HUES6 (cell line): ENCODE results near the gene CCNY.

Experiments
- H3K27ac ChIP-seq: 2 replicates; pipeline ENCODE4 v1.7.0; 2013; ENCODE audit warnings: low read depth, mild to moderate bottlenecking, low read length, inconsistent platforms
- H3K27me3 ChIP-seq: 2 replicates; pipeline ENCODE4 v1.6.1; 2013; ENCODE audit warnings: low read length; ENCODE audit not compliant: control insufficient read depth, insufficient read depth
- H3K36me3 ChIP-seq: 2 replicates; pipeline ENCODE4 v1.6.1; 2013; ENCODE audit warnings: low read length; ENCODE audit not compliant: control insufficient read depth, insufficient read depth
- H3K4me1 ChIP-seq: 2 replicates; pipeline ENCODE4 v1.6.1; 2013; ENCODE audit warnings: low read length; ENCODE audit not compliant: control insufficient read depth, insufficient read depth
- H3K4me3 ChIP-seq: 2 replicates; pipeline ENCODE4 v1.5.1; 2013; ENCODE audit warnings: low read depth, low read length
- H3K9ac ChIP-seq: one replicate; pipeline ENCODE4 v1.6.1; 2013; ENCODE audit warnings: mild to moderate bottlenecking, low read length
- H3K9me3 ChIP-seq: 2 replicates; pipeline ENCODE4 v1.6.1; 2013; ENCODE audit warnings: low read depth, low read length; ENCODE audit not compliant: control insufficient read depth, insufficient read depth

The CCNY gene

DNA sequence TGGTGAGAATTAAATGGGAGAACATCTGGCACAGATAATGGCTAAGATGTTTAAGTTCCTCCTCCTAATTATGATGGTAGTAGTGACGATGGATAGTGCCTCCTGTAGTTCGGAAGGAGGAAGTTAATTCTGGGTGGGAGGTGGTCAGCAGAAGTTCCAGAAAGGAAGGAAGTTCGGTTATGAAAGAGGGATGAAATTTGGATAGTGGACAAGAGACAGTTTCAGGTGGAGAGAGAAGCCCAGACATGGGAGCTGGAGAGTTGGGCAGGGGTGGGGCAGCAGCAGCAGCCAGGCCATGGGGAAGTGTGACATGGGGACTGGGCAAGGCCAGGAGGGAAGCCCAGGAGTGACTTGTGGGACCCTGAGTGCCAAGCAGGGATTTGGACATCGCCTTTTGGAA lies 99.5 kb downstream of the CCNY start:
- Histone ChIP-seq H3K9me3 (peaks cover 8% of the 10 kb centered on the region; the same call in 1 of the 2 replicates), H3K36me3 (no peaks in the 10 kb centered on the region)

DNA sequence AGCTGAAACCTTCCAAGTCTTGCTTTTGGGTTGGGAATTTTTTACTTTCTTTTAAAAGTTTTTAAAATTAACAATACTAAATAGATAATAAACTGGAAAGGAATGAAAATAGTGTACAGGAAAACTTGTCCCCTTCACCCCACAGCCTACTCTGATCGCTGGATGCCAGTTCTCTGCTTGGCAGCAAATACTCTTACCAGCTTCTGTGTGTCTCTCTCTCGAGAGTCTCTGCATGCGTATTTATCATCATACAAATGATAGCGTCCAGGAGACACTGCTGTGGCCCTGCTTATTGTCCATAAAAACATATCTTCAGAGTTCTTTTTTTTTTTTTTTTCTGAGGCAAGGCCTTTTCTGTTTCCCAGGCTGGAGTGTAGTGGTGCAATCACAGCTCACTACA lies 101.5 kb downstream of the CCNY start:
- Histone ChIP-seq H3K4me3 (no peak overlapping the region), H3K9me3 (peaks cover 20% of the 10 kb centered on the region), H3K27ac (no peak overlapping the region), H3K4me1 (no peaks in the 10 kb centered on the region), H3K36me3 (no peaks in the 10 kb centered on the region), H3K9ac (no peak overlapping the region), H3K27me3 (no peaks in the 10 kb centered on the region)

More for the DNA sequence above, 99.5 kb downstream of the CCNY start:
- Histone ChIP-seq H3K4me3 (no peak overlapping the region), H3K27ac (no peak overlapping the region), H3K9ac (no peak overlapping the region), H3K4me1 (no peaks in the 10 kb centered on the region), H3K27me3 (no peaks in the 10 kb centered on the region)

DNA sequence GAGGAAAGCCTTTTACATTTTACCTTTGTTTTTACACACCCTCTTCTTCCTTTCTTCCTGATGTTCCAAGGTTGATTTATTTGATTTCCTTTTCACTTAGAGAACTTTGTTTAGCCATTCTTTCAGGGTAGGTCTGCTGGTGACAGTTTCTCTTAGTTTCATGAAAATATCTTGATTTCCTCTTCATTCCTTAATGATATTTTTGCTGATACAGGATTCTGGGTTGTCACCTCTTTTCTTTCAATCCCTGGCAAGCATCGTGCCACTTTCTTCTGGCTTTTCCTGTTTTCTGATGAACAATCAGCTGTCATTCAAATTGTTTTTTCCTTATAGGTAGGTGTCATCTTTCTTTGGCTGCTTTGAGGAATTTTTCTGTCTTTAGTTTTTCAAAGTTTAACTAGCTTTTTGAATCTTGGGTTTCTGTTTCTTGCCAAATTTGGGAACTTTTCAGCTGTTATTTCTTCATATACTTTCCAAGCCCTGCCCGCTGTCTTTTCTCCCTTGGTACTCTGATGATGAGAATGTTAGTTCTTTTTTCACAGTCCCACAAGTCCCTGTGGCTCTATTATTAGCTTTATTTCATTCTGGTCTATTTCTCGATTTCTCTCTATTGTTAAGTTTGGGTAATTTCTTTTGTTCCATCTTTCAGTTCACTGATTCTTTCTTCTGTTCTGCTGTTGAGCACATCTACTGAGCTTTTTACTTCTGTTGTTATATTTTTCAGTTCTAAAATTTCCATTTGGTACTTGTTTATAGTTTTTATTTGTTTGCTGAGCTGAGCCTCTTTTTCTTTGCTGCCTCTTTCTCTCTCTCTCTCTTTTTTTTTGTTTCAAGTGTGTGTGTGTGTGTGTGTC lies 102.6 kb downstream of the CCNY start:
- H3K9ac ChIP-seq, result no peak overlapping the region
- H3K4me1 ChIP-seq, result no peaks in the 10 kb centered on the region
- H3K27me3 ChIP-seq, result no peaks in the 10 kb centered on the region
- no peak overlapping the region for H3K27ac ChIP-seq
- H3K4me3 ChIP-seq, result no peak overlapping the region
- H3K36me3 ChIP-seq, result no peaks in the 10 kb centered on the region
- peaks cover 30% of the 10 kb centered on the region for H3K9me3 ChIP-seq

DNA sequence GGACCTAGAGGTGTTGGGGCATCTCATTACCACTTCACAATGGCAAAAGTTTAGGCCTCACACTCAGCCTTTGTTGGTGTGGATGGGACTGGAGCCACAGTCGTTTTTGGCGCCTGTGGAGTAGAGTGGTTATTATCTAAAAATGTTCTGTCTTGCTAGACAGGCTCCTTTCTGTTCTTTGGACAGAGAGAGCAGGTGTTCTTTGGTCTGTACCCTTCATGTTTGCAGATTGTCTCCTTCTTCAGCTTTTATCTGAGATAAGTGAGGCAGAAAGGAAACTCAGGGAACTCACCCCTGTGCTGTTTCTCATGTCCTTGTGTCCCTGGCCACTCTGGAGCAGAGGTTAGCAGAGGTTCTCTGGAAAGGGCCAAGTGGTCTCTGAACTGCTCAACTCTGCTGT lies 103.7 kb downstream of the CCNY start:
- no peaks in the 10 kb centered on the region for H3K27me3 ChIP-seq

DNA sequence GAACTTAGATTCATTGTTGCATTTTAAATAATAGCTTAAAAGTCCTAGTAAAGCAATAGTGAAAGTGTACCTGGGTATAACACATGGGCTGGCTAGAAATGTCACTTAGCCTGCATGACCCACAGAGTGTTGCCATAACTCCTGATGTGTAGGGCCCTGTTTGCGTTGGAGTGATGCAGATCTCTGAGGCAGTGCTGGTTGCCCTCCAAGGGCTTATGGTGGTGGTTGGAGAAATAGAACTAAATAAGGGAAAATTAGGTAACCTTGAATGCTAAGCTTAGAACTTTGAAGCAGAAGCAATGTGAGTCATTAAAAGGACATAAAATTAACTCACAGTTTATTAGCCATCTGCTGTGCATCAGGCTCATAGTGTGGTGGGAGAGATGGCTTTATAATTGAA lies 105.7 kb downstream of the CCNY start:
- Histone ChIP-seq H3K27me3 (no peaks in the 10 kb centered on the region), H3K4me1 (no peaks in the 10 kb centered on the region), H3K27ac (no peak overlapping the region), H3K36me3 (no peaks in the 10 kb centered on the region), H3K4me3 (no peak overlapping the region), H3K9ac (no peak overlapping the region), H3K9me3 (peaks cover 51% of the 10 kb centered on the region)

More for the DNA sequence above, 103.7 kb downstream of the CCNY start:
- Histone ChIP-seq H3K4me3 (no peak overlapping the region), H3K4me1 (no peaks in the 10 kb centered on the region), H3K36me3 (no peaks in the 10 kb centered on the region), H3K27ac (no peak overlapping the region), H3K9ac (no peak overlapping the region), H3K9me3 (peaks cover 41% of the 10 kb centered on the region)

DNA sequence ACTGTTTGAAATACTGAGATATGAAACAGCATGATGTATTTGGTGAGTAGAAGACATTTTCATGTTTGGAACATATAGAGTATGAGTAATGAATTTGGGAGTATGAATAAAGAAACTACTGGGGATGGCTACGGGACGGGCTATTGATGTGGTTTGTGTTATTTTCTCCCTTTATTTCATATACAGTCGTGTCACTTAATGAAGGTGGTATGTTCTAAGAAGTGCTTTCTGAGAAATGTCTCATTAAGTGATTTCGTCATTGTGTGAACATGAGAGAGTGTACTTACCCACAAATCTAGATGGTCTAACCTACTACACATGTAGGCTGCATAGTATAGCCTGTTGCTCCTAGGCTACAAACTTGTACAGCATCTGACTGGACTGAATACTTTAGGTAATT lies 106.3 kb downstream of the CCNY start:
- H3K9ac ChIP-seq, result no peak overlapping the region
- H3K27ac ChIP-seq, result no peak overlapping the region
- no peak overlapping the region for H3K4me3 ChIP-seq
- no peaks in the 10 kb centered on the region for H3K27me3 ChIP-seq
- no peaks in the 10 kb centered on the region for H3K36me3 ChIP-seq
- peaks cover 51% of the 10 kb centered on the region for H3K9me3 ChIP-seq
- H3K4me1 ChIP-seq, result peaks cover 4% of the 10 kb centered on the region

DNA sequence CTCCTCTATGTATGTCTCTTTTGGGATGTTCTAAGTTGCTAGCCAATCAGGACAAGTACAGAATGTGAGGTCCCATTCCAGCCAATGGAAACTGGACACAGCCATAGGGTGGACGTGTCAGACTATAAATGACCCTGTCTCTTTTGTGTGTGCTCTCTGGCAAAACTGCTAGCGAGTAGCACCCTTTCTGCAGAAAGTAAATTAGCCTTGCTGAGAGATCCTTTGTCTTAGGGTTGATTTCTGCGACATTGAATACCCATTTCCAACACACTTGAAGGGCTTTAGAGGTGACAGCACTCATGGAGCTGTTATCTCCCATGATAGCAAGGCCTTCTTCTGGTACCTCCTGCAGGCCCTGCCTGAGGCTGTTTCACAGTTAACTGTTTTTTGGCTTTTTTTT lies 107.5 kb downstream of the CCNY start:
- Histone ChIP-seq H3K27me3 (no peaks in the 10 kb centered on the region), H3K4me1 (peaks cover 17% of the 10 kb centered on the region), H3K9me3 (peaks cover 51% of the 10 kb centered on the region), H3K27ac (no peak overlapping the region), H3K36me3 (no peaks in the 10 kb centered on the region), H3K9ac (no peak overlapping the region), H3K4me3 (no peak overlapping the region)

DNA sequence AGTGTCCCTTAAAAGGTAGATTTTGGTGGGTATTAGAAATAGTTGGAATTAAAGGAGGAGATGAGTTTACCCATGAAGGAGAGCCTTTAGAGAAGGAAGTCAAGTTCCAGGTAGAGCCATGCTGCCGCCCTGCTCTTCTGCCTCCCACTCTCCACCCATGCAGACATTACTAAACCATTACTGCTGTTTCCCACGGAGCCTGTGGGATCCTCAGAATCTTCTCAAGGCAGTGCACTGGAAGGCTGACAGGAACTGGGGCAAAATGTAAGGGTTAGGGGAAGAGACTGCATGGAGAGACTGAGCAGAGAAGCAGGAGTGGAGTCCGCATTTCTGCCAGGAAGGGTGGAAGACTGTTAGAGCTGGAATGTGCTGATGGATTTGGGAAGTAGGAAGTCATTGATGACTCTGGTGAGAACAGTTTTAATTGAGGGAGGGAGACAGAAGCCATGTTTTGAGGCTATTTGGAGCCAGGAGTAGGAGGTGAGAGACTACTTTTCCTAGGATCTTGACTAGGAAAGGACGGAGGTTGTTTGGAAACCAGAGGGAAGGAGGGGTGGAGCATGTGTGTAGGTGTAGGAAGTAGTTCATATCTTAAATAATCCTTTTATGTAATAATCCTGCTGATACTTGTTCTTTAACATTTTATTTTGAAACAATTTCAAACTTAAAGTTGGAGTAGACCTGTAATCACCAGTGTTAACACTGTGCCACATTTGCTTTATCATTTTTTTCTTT lies 109.0 kb downstream of the CCNY start:
- H3K4me1 ChIP-seq, result peaks cover 30% of the 10 kb centered on the region
- H3K27ac ChIP-seq, result no peak overlapping the region
- no peak overlapping the region for H3K4me3 ChIP-seq
- no peak overlapping the region for H3K9ac ChIP-seq
- no peaks in the 10 kb centered on the region for H3K27me3 ChIP-seq
- H3K36me3 ChIP-seq, result no peaks in the 10 kb centered on the region
- H3K9me3 ChIP-seq, result peaks cover 44% of the 10 kb centered on the region

DNA sequence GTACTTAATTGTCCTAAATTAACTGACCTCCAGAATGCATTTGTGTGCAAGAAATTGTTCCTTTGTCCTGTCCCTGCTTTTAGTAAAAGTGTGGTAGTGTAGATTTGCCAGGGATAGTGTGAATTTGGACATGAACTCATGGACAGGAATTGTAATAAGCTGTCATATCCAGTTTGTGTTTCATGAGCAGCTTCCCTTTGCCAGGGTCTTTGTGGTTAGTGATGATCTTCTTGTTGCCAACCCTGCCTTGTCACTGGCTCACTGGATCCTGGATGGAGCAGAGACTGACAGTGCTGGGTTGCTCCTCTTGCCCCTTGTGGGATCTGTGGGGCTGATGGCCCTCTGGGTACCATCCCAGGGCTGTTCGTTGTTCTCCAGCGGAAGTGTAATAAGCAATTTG lies 110.1 kb downstream of the CCNY start:
- peaks cover 35% of the 10 kb centered on the region for H3K4me1 ChIP-seq
- no peak overlapping the region for H3K4me3 ChIP-seq
- no peak overlapping the region for H3K27ac ChIP-seq
- H3K36me3 ChIP-seq, result no peaks in the 10 kb centered on the region
- peaks cover 41% of the 10 kb centered on the region for H3K9me3 ChIP-seq
- no peaks in the 10 kb centered on the region for H3K27me3 ChIP-seq
- no peak overlapping the region for H3K9ac ChIP-seq

DNA sequence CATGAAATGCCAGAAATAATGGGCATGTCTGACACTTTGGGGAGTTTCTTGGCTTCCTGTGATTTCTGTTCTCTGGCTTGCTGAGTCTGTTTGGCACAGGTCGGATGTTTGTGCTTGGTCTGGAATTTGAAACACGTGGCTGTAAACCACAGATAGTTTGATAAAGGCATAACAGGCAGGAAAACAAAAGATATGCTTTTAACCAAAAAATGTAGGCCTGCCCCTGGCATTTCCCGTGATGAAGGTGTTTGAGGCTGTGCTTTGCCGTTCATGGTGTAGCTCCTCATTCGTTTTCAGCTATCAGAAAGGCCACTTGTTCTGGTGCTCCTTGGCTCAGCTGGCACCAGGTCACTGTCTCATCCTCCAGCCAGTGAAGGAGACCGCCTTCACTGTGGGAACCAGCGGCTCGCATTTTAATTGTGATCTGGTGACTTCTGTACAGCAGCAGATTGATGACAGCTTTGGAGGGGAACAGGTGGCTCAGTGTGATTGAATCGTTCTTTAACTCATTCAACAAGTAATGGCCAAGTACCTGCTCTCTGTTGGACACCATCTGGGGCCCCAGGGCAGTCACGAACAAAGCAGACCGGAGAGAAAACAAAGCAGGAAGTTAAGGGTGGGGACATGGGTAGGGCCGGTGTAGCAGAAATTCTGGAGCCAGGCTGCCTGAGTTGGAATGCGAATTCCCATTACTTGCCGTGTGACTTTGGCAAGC lies 111.5 kb downstream of the CCNY start:
- Histone ChIP-seq H3K27ac (no peak overlapping the region), H3K9me3 (peaks cover 31% of the 10 kb centered on the region), H3K4me3 (peak overlapping the region; percentile 31; the same call in 1 of the 2 replicates), H3K4me1 (peaks cover 39% of the 10 kb centered on the region), H3K9ac (peak overlapping the region; percentile 60), H3K36me3 (no peaks in the 10 kb centered on the region), H3K27me3 (no peaks in the 10 kb centered on the region)
